ENCODE data around the gene IGSF21.

Gene IGSF21

GRCh38 chr1:18239671-18240070 is 132.1 kb downstream of the IGSF21 start:
- Histone ChIP-seq H3K36me3 (ENCODE audit: insufficient read depth, low read length) (no peaks in the 10 kb centered on the region), H3K9ac (ENCODE audit: insufficient read length) (no peak overlapping the region), H3K27ac (no peak overlapping the region), H3K9me3 (ENCODE audit: low read depth, low read length) (no peaks in the 10 kb centered on the region), H3K4me3 (no peak overlapping the region)
- TF ChIP-seq POLR2AphosphoS5 (IDR thresholded peaks at IDR 0.05; ENCODE audit: borderline replicate concordance, low read depth, low read length) (no peak), EZH2 (IDR thresholded peaks at IDR 0.05) (no peak), FOXP2 (optimal IDR thresholded peaks at IDR 0.05; ENCODE audit: control extremely low read depth, extremely low read length, insufficient read depth) (no peak)
- no peak for DNase-seq (ENCODE audit: low read depth, low spot score)

- H3K27ac ChIP-seq = no peak overlapping the region
- TF ChIP-seq POLR2AphosphoS5 (IDR thresholded peaks at IDR 0.05; ENCODE audit: borderline replicate concordance, low read depth, low read length) (no peak), EZH2 (IDR thresholded peaks at IDR 0.05) (no peak), FOXP2 (optimal IDR thresholded peaks at IDR 0.05; ENCODE audit: control extremely low read depth, extremely low read length, insufficient read depth) (no peak)
- H3K9me3 ChIP-seq (ENCODE audit: low read depth, low read length) = no peaks in the 10 kb centered on the region
- H3K36me3 ChIP-seq (ENCODE audit: insufficient read depth, low read length) = no peaks in the 10 kb centered on the region
- no peak overlapping the region for H3K4me3 ChIP-seq
- DNase-seq (ENCODE audit: low read depth, low spot score) = no peak
- H3K9ac ChIP-seq (ENCODE audit: insufficient read length) = no peak overlapping the region
Measured at GRCh38 chr1:18240906-18241305, 133.3 kb downstream of the IGSF21 start.

GRCh38 chr1:18241891-18242290 is 134.3 kb downstream of the IGSF21 start:
- H3K4me3 ChIP-seq = no peak overlapping the region
- no peak overlapping the region for H3K27ac ChIP-seq
- no peak for DNase-seq (ENCODE audit: low read depth, low spot score)
- no peaks in the 10 kb centered on the region for H3K9me3 ChIP-seq (ENCODE audit: low read depth, low read length)
- H3K36me3 ChIP-seq (ENCODE audit: insufficient read depth, low read length) = no peaks in the 10 kb centered on the region
- no peak for TF ChIP-seq FOXP2 (optimal IDR thresholded peaks at IDR 0.05; ENCODE audit: control extremely low read depth, extremely low read length, insufficient read depth)
- TF ChIP-seq POLR2AphosphoS5 (IDR thresholded peaks at IDR 0.05; ENCODE audit: borderline replicate concordance, low read depth, low read length) = no peak
- no peak for TF ChIP-seq EZH2 (IDR thresholded peaks at IDR 0.05)
- H3K9ac ChIP-seq (ENCODE audit: insufficient read length) = no peak overlapping the region

GRCh38 chr1:18243503-18244175 is 136.0 kb downstream of the IGSF21 start:
- Histone ChIP-seq H3K4me3 (no peak overlapping the region), H3K36me3 (ENCODE audit: insufficient read depth, low read length) (no peaks in the 10 kb centered on the region), H3K9me3 (ENCODE audit: low read depth, low read length) (no peaks in the 10 kb centered on the region), H3K9ac (ENCODE audit: insufficient read length) (no peak overlapping the region), H3K27ac (no peak overlapping the region)
- no peak for TF ChIP-seq POLR2AphosphoS5 (IDR thresholded peaks at IDR 0.05; ENCODE audit: borderline replicate concordance, low read depth, low read length)
- TF ChIP-seq EZH2 (IDR thresholded peaks at IDR 0.05) = no peak
- TF ChIP-seq FOXP2 (optimal IDR thresholded peaks at IDR 0.05; ENCODE audit: control extremely low read depth, extremely low read length, insufficient read depth) = no peak
- DNase-seq (ENCODE audit: low read depth, low spot score) = no peak

- Histone ChIP-seq H3K36me3 (ENCODE audit: insufficient read depth, low read length) (no peaks in the 10 kb centered on the region), H3K4me3 (no peak overlapping the region), H3K27ac (no peak overlapping the region), H3K9ac (ENCODE audit: insufficient read length) (no peak overlapping the region), H3K9me3 (ENCODE audit: low read depth, low read length) (no peaks in the 10 kb centered on the region)
- no peak for TF ChIP-seq POLR2AphosphoS5 (IDR thresholded peaks at IDR 0.05; ENCODE audit: borderline replicate concordance, low read depth, low read length)
- TF ChIP-seq FOXP2 (optimal IDR thresholded peaks at IDR 0.05; ENCODE audit: control extremely low read depth, extremely low read length, insufficient read depth) = no peak
- no peak for TF ChIP-seq EZH2 (IDR thresholded peaks at IDR 0.05)
- DNase-seq (ENCODE audit: low read depth, low spot score) = no peak
Measured at GRCh38 chr1:18244762-18245161, 137.2 kb downstream of the IGSF21 start.

GRCh38 chr1:18245647-18246046 is 138.0 kb downstream of the IGSF21 start:
- Histone ChIP-seq H3K36me3 (ENCODE audit: insufficient read depth, low read length) (no peaks in the 10 kb centered on the region), H3K9ac (ENCODE audit: insufficient read length) (no peak overlapping the region), H3K9me3 (ENCODE audit: low read depth, low read length) (no peaks in the 10 kb centered on the region), H3K27ac (no peak overlapping the region), H3K4me3 (no peak overlapping the region)
- TF ChIP-seq POLR2AphosphoS5 (IDR thresholded peaks at IDR 0.05; ENCODE audit: borderline replicate concordance, low read depth, low read length) (no peak), EZH2 (IDR thresholded peaks at IDR 0.05) (no peak), FOXP2 (optimal IDR thresholded peaks at IDR 0.05; ENCODE audit: control extremely low read depth, extremely low read length, insufficient read depth) (no peak)
- no peak for DNase-seq (ENCODE audit: low read depth, low spot score)

- H3K27ac ChIP-seq = no peak overlapping the region
- H3K9me3 ChIP-seq (ENCODE audit: low read depth, low read length) = no peaks in the 10 kb centered on the region
- H3K4me3 ChIP-seq = no peak overlapping the region
- no peaks in the 10 kb centered on the region for H3K36me3 ChIP-seq (ENCODE audit: insufficient read depth, low read length)
- no peak for DNase-seq (ENCODE audit: low read depth, low spot score)
- no peak overlapping the region for H3K9ac ChIP-seq (ENCODE audit: insufficient read length)
- TF ChIP-seq EZH2 (IDR thresholded peaks at IDR 0.05) (no peak), POLR2AphosphoS5 (IDR thresholded peaks at IDR 0.05; ENCODE audit: borderline replicate concordance, low read depth, low read length) (no peak), FOXP2 (optimal IDR thresholded peaks at IDR 0.05; ENCODE audit: control extremely low read depth, extremely low read length, insufficient read depth) (no peak)
Measured at GRCh38 chr1:18246543-18246942, 138.9 kb downstream of the IGSF21 start.

GRCh38 chr1:18247151-18247550 is 139.6 kb downstream of the IGSF21 start:
- TF ChIP-seq POLR2AphosphoS5 (IDR thresholded peaks at IDR 0.05; ENCODE audit: borderline replicate concordance, low read depth, low read length) = no peak
- TF ChIP-seq EZH2 (IDR thresholded peaks at IDR 0.05) = no peak
- no peak for TF ChIP-seq FOXP2 (optimal IDR thresholded peaks at IDR 0.05; ENCODE audit: control extremely low read depth, extremely low read length, insufficient read depth)

GRCh38 chr1:18249631-18250030 is 142.0 kb downstream of the IGSF21 start:
- no peak overlapping the region for H3K27ac ChIP-seq
- no peaks in the 10 kb centered on the region for H3K36me3 ChIP-seq (ENCODE audit: insufficient read depth, low read length)
- no peak overlapping the region for H3K4me3 ChIP-seq
- no peak overlapping the region for H3K9ac ChIP-seq (ENCODE audit: insufficient read length)
- H3K9me3 ChIP-seq (ENCODE audit: low read depth, low read length) = no peaks in the 10 kb centered on the region
- TF ChIP-seq EZH2 (IDR thresholded peaks at IDR 0.05) (no peak), FOXP2 (optimal IDR thresholded peaks at IDR 0.05; ENCODE audit: control extremely low read depth, extremely low read length, insufficient read depth) (no peak), POLR2AphosphoS5 (IDR thresholded peaks at IDR 0.05; ENCODE audit: borderline replicate concordance, low read depth, low read length) (no peak)
- DNase-seq (ENCODE audit: low read depth, low spot score) = no peak

More at GRCh38 chr1:18247151-18247550, 139.6 kb downstream of the IGSF21 start:
- Histone ChIP-seq H3K9ac (ENCODE audit: insufficient read length) (no peak overlapping the region), H3K27ac (no peak overlapping the region), H3K9me3 (ENCODE audit: low read depth, low read length) (no peaks in the 10 kb centered on the region), H3K4me3 (no peak overlapping the region), H3K36me3 (ENCODE audit: insufficient read depth, low read length) (no peaks in the 10 kb centered on the region)
- no peak for DNase-seq (ENCODE audit: low read depth, low spot score)

Measured in SK-N-MC (cell line).